HK-2 (cell line): ENCODE measurements around the gene APOO.

ENCODE experiments used
- DNase-seq: peaks from one replicate; pipeline ENCODE4 v3.0.0-alpha.2; 2018; ENCODE audit not compliant: unreplicated experiment

Gene APOO

DNA sequence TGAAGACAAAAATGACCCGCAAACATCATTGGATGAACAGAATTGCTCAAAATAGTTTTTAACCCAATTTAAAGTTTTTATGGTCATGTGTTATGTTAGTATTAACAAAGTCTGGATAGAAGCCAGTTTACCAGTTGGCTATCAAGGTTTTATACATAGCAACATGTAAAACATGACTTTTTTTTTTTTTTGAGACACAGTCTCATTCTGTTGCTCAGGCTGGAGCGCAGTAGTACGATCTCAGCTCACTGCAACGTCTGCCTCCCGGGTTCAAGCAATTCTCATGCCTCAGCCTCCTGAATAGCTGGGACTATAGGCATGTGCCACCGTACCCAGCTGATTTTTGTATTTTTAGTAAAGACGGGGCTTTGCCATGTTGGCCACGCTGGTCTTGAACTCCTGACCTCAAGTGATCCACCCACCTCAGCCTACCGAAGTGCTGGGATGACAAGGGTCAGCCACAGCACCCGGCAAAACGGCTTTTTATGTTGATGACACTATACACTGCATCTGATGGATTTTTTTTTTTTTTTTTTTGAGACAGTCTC, 121.4 kb downstream of the APOO start:
- no peak for DNase-seq

DNA sequence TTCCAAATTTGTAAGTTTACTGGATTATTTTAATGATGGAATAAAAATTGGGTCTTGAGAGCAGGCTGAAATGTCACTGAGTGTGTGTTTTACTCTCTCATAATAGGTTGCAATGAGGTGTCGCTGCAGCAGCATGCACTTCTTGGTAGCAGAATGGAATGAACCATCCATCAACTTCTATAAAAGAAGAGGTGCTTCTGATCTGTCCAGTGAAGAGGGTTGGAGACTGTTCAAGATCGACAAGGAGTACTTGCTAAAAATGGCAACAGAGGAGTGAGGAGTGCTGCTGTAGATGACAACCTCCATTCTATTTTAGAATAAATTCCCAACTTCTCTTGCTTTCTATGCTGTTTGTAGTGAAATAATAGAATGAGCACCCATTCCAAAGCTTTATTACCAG, 122.2 kb downstream of the APOO start:
- DNase-seq = no peak

DNA sequence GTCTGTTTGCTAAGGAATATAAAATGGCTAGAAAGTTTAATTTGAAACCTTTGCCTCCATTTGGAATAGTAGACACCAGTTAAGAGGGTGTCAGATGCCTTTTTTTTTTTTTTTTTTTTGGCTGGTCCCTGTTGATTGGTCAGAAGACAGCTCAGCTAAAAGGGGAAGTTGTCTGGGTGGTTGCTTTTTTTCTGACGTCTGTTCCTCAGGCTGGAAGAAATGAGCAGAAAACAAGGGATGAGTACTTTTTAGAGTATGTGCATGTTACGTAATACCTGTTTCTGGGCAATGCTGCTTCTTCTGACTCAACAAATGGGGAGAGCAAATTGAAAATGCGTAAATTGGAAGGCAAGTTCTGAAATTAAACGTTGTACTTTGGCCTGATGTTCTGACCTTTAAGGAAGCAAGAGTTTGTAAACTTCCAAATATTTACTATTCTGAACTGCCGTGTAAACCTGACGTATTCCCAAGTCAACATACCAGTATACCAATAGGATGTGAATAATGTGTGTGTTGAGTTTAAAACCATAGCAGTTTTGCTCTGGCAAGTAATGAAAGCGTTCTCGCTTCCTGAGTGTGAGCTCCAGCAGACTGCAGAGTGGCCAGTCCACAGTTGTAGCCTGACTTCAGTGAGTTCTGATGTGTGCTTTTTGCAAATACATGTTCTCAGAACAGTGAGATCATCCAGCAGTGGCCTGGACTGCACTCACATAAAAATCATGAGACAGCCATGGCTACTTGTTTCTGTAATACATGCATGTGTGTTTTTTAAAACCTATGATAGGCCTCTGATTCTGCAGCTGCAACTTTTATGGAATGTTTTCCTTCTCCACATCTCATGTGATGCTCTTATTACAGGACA, 123.0 kb downstream of the APOO start:
- no peak for DNase-seq

DNA sequence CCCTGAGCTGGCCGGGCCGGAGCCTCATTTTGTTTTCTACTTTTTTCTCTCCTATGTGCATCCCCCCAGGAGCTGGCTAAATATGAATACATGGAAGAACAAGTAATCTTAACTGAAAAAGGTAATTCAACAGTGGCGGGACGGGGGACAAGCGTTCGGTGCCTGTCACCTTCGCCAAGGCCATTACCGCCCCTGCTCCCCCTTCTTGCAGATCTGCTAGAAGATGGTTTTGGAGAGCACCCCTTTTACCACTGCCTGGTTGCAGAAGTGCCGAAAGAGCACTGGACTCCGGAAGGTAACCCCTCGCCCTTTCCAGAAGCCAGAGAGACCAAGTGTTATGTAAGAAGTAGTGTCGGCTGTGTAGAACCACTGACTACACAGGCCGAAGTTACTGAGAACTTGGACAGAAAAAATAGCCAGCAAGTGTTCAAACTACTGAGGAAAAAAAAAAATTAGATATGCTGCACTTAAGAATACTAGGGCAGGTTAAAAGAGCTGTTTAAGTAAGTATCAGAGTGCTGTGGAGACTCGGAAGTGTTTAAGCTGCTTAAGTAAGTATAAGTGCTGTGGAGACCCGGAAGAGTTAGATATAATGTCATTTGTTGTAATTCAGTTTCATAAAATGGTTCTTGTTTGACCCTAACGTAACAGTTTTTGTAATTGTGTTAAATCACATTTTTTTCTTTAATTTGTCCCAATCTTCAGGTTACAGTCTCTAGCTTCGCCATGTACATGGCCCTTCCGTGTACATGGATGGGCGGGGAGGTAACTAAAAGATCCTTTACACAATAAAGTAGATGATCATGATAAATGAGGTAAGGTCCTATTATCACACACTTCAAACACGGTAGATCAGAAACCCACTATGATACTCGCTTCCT, 123.9 kb downstream of the APOO start:
- DNase-seq = no peak
